Measurements from ENCODE around the gene STX8. TPM values are rescaled to one million over a fixed set of nuclear protein-coding genes. Genes with fewer than 3 reads are reported as not detected.

STX8 gene
- total RNA-seq, 2 experiments from 2014 or later: 57.9 to 74.2 TPM

DNA sequence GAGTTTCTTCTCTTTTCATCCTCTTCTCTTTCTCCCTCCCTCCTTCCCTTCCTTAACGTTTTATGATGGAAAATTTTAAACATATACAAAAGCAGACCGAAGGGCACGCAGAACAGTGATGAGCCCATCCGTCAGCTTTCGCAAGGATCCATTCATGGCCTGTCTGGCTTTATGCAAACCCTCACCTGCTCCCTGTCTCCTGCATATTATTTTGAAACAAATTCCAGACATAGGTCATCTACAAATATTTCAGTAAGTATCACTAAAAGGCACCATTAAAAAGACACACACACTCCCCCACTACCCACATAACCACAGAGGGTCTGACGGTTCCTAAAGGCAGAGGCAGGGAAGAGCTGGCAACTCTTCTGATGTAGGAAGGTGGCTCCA, 319.3 kb downstream of the STX8 start:
- Mint-ChIP-seq H3K4me3 (no peak overlapping the region), H3K27me3 (no peaks in the 10 kb centered on the region), H3K4me1 (peaks cover 10% of the 10 kb centered on the region), H3K9me3 (ENCODE audit: low read depth) (no peaks in the 10 kb centered on the region), H3K36me3 (no peaks in the 10 kb centered on the region), H3K27ac (no peak overlapping the region)
- DNase-seq: no peak
- no peak for ATAC-seq
- CTCF ChIA-PET: no interaction called here

- Mint-ChIP-seq H3K27me3 (no peaks in the 10 kb centered on the region), H3K27ac (no peak overlapping the region), H3K9me3 (ENCODE audit: low read depth) (no peaks in the 10 kb centered on the region), H3K4me1 (peaks cover 10% of the 10 kb centered on the region), H3K36me3 (no peaks in the 10 kb centered on the region), H3K4me3 (no peak overlapping the region)
- CTCF ChIA-PET: no interaction called here
- ATAC-seq: no peak
- no peak for DNase-seq
Observed at GRCh38 chr17:9255833-9256232, 319.8 kb downstream of the STX8 start.

DNA sequence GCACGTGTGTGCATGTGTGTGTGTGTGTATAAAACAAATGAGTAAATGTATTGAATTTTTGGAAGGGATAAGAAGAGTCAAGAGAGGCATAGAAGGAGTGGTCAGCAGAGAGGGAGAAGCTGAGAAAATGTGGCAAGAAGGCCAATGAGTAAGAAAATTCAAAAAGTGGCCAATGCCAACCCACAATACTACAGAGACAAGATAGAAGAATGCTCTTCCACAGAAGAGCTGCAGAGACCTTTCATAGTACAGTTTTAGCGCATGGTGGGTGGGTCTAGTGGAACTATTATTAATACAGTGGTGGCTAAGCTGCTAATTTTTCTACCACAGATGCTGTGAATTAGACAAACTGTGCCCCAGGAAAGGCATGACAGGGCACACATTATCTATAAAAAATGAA, 320.8 kb downstream of the STX8 start:
- Mint-ChIP-seq H3K4me1 (peaks cover 10% of the 10 kb centered on the region), H3K27me3 (no peaks in the 10 kb centered on the region), H3K4me3 (no peak overlapping the region), H3K36me3 (no peaks in the 10 kb centered on the region), H3K27ac (no peak overlapping the region), H3K9me3 (ENCODE audit: low read depth) (no peaks in the 10 kb centered on the region)
- DNase-seq (no peak), ATAC-seq (no peak)
- CTCF ChIA-PET: no interaction called here

GRCh38 chr17:9253308-9253707, 322.3 kb downstream of the STX8 start:
- no peaks in the 10 kb centered on the region for H3K9me3 Mint-ChIP-seq (ENCODE audit: low read depth)
- DNase-seq: no peak
- no peak for ATAC-seq
- H3K36me3 Mint-ChIP-seq: no peaks in the 10 kb centered on the region
- H3K4me3 Mint-ChIP-seq: no peak overlapping the region
- peaks cover 3% of the 10 kb centered on the region for H3K4me1 Mint-ChIP-seq
- CTCF ChIA-PET: no interaction called here
- no peaks in the 10 kb centered on the region for H3K27me3 Mint-ChIP-seq
- H3K27ac Mint-ChIP-seq: no peak overlapping the region

DNA sequence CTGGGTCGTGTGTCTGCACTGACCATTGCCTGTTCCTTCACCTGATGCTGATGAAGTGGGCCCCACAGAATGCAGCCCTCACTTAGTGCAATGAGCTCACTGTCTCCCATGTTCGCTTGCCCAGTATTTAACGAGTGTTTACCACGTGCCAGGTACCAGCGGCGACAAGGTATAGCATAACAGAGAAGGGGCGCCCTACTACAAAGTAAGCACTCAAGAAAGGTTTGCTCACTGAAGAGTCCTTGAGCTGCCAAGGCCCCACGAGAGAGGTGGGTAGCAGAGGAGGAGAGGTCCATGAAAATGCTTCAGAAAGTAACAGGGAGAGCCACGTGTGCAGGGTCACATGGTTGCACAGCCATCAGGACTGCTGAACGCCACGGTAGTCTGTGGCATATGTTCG, 324.3 kb downstream of the STX8 start:
- H3K9me3 Mint-ChIP-seq (ENCODE audit: low read depth): no peaks in the 10 kb centered on the region
- no peaks in the 10 kb centered on the region for H3K27me3 Mint-ChIP-seq
- H3K36me3 Mint-ChIP-seq: no peaks in the 10 kb centered on the region
- DNase-seq (no peak), ATAC-seq (no peak)
- CTCF ChIA-PET: no interaction called here
- peaks cover 3% of the 10 kb centered on the region for H3K4me1 Mint-ChIP-seq
- no peak overlapping the region for H3K4me3 Mint-ChIP-seq
- no peak overlapping the region for H3K27ac Mint-ChIP-seq

GRCh38 chr17:9249245-9249953, 326.2 kb downstream of the STX8 start:
- H3K27ac Mint-ChIP-seq: no peak overlapping the region
- peaks cover 3% of the 10 kb centered on the region for H3K4me1 Mint-ChIP-seq
- DNase-seq (no peak), ATAC-seq (no peak)
- H3K4me3 Mint-ChIP-seq: no peak overlapping the region
- no peaks in the 10 kb centered on the region for H3K9me3 Mint-ChIP-seq (ENCODE audit: low read depth)
- no peaks in the 10 kb centered on the region for H3K27me3 Mint-ChIP-seq
- H3K36me3 Mint-ChIP-seq: no peaks in the 10 kb centered on the region
- CTCF ChIA-PET: no interaction called here

DNA sequence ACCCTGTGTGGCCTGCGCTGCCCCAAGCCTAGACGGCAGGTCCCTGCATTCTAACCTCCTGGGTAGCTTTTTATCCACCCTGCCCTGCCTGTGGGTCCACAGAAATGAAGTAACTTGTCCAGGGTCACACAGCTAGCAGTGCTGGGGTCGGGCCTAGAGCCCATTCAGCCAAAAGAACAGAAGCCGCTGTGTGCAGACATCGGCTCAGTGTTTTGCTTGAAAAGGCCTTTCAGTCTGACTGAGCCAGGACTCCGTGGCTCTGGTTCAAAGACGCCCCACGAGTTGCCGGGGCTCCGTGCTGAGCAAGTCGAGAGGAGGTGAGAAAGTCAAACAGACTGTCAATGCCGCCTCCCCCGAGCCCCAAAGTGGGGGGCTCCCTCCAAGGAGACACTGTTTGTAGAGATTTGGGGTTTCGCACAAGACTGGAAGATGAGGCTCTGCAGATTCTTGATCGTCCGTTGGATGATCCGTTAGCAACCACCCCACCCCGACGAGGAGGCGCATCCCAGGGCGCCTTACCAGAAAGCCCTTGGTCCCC, 328.1 kb downstream of the STX8 start:
- CTCF ChIA-PET: no interaction called here
- Mint-ChIP-seq H3K4me1 (peaks cover under 1% of the 10 kb centered on the region), H3K27me3 (no peaks in the 10 kb centered on the region), H3K27ac (no peak overlapping the region), H3K4me3 (no peak overlapping the region), H3K9me3 (ENCODE audit: low read depth) (no peaks in the 10 kb centered on the region), H3K36me3 (no peaks in the 10 kb centered on the region)
- no peak for DNase-seq
- ATAC-seq: no peak

GRCh38 chr17:9244066-9245052, 331.3 kb downstream of the STX8 start:
- H3K4me1 Mint-ChIP-seq: peaks cover 6% of the 10 kb centered on the region
- CTCF ChIA-PET: no interaction called here

GRCh38 chr17:9242983-9243382, 332.6 kb downstream of the STX8 start:
- ATAC-seq (no peak), DNase-seq (no peak)
- H3K36me3 Mint-ChIP-seq: no peaks in the 10 kb centered on the region
- peaks cover 12% of the 10 kb centered on the region for H3K4me1 Mint-ChIP-seq
- H3K27ac Mint-ChIP-seq: no peak overlapping the region
- no peaks in the 10 kb centered on the region for H3K27me3 Mint-ChIP-seq
- CTCF ChIA-PET: no interaction called here
- H3K4me3 Mint-ChIP-seq: no peak overlapping the region
- H3K9me3 Mint-ChIP-seq (ENCODE audit: low read depth): no peaks in the 10 kb centered on the region

More at GRCh38 chr17:9244066-9245052, 331.3 kb downstream of the STX8 start:
- no peak overlapping the region for H3K4me3 Mint-ChIP-seq
- H3K9me3 Mint-ChIP-seq (ENCODE audit: low read depth): no peaks in the 10 kb centered on the region
- no peaks in the 10 kb centered on the region for H3K36me3 Mint-ChIP-seq
- H3K27me3 Mint-ChIP-seq: no peaks in the 10 kb centered on the region
- DNase-seq (no peak), ATAC-seq (no peak)
- H3K27ac Mint-ChIP-seq: no peak overlapping the region

DNA sequence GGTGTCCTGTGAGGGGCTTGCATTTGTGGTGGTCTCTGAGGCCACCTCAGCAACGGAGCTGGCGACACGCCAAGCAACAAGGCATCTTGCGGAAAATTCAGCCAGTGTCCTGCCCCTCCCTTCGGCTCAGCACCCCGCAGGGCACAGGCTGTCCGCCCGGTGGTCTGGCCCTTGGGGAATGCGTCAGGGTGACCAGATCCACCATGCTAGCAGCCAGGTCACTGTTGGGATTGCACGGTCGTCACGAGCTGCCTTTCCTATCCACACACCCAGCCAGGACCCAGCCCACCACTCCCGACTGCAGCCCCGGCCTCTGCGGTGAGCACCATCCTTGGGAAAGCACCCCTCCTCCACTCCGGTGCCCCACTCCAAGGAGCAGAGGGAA, 333.1 kb downstream of the STX8 start:
- CTCF ChIA-PET: no interaction called here

GRCh38 chr17:9241774-9242496, 333.7 kb downstream of the STX8 start:
- ATAC-seq (no peak), DNase-seq (no peak)
- Mint-ChIP-seq H3K36me3 (no peaks in the 10 kb centered on the region), H3K27ac (no peak overlapping the region), H3K4me3 (no peak overlapping the region), H3K27me3 (no peaks in the 10 kb centered on the region), H3K9me3 (ENCODE audit: low read depth) (no peaks in the 10 kb centered on the region), H3K4me1 (peaks cover 12% of the 10 kb centered on the region)
- CTCF ChIA-PET: no interaction called here

More for the DNA sequence above, 333.1 kb downstream of the STX8 start:
- DNase-seq (no peak), ATAC-seq (no peak)
- Mint-ChIP-seq H3K27ac (no peak overlapping the region), H3K9me3 (ENCODE audit: low read depth) (no peaks in the 10 kb centered on the region), H3K27me3 (no peaks in the 10 kb centered on the region), H3K4me1 (peaks cover 12% of the 10 kb centered on the region), H3K4me3 (no peak overlapping the region), H3K36me3 (no peaks in the 10 kb centered on the region)

- ATAC-seq: no peak
- Mint-ChIP-seq H3K4me1 (peaks cover 12% of the 10 kb centered on the region), H3K27ac (no peak overlapping the region), H3K36me3 (no peaks in the 10 kb centered on the region), H3K27me3 (no peaks in the 10 kb centered on the region), H3K4me3 (no peak overlapping the region), H3K9me3 (ENCODE audit: low read depth) (no peaks in the 10 kb centered on the region)
- CTCF ChIA-PET: no interaction called here
- no peak for DNase-seq
Observed at GRCh38 chr17:9241371-9241712, 334.3 kb downstream of the STX8 start.

GRCh38 chr17:9240659-9241370, 334.8 kb downstream of the STX8 start:
- CTCF ChIA-PET: no interaction called here
- peaks cover 12% of the 10 kb centered on the region for H3K4me1 Mint-ChIP-seq
- DNase-seq: no peak
- no peaks in the 10 kb centered on the region for H3K36me3 Mint-ChIP-seq
- H3K27ac Mint-ChIP-seq: no peak overlapping the region
- no peaks in the 10 kb centered on the region for H3K9me3 Mint-ChIP-seq (ENCODE audit: low read depth)
- H3K4me3 Mint-ChIP-seq: no peak overlapping the region
- no peaks in the 10 kb centered on the region for H3K27me3 Mint-ChIP-seq
- ATAC-seq: no peak
